Activated B cell treated with CpG ODN at 0.5 μM for 24 hours (primary cell): ENCODE data around the gene PDK2. TPM values are rescaled to one million over a fixed set of nuclear protein-coding genes. Genes with fewer than 3 reads are reported as not detected.

ENCODE experiments used
- ATAC-seq: fragments of 200-7000 bp; cut with Tn5 transposase; one replicate; pipeline ENCODE4 v1.10.0; 2021; ENCODE audit warnings: low read depth, mild to moderate bottlenecking, moderate library complexity
- CTCF ChIA-PET: fragments of 350-600 bp; sonication (Branson Sonifier 250); formaldehyde crosslinking; loops from one replicate; lab custom pipeline; 2021; ENCODE audit warnings: antibody characterized with exemption; lab: Charles Lee
- POLR2A ChIA-PET: fragments of 350-600 bp; sonication (Branson Sonifier 250); formaldehyde crosslinking; loops from one replicate; lab custom pipeline; 2021; ENCODE audit warnings: antibody characterized with exemption; lab: Charles Lee
- DNase-seq: peaks from one replicate; pipeline ENCODE4 v3.0.0; 2022
- H3K27ac Mint-ChIP-seq: one replicate; pipeline ENCODE4 v1.8.0; 2020; ENCODE audit warnings: mixed read lengths
- H3K27me3 Mint-ChIP-seq: one replicate; pipeline ENCODE4 v1.8.0; 2021; ENCODE audit warnings: mixed read lengths
- H3K36me3 Mint-ChIP-seq: one replicate; pipeline ENCODE4 v1.8.0; 2021; ENCODE audit warnings: low read depth, mixed read lengths
- H3K4me1 Mint-ChIP-seq: one replicate; pipeline ENCODE4 v1.8.0; 2021; ENCODE audit warnings: mixed read lengths
- H3K4me3 Mint-ChIP-seq: one replicate; pipeline ENCODE4 v1.8.0; 2020; ENCODE audit warnings: mild to moderate bottlenecking, mixed read lengths
- H3K9me3 Mint-ChIP-seq: one replicate; pipeline ENCODE4 v1.8.0; 2020; ENCODE audit warnings: mixed read lengths
- CTCF ChIP-seq: fragments of 200-600 bp; IDR thresholded peaks from one replicate; pipeline ENCODE4 v1.8.0; 2022; ENCODE audit warnings: antibody characterized with exemption, mild to moderate bottlenecking
- intact Hi-C: fragments of 100-400 bp; cut with micrococcal nuclease; formaldehyde crosslinking; loops from one replicate; pipeline ENCODE4 v1.15.1; 2024
- total RNA-seq: library from RNA; stranded (reverse); gene quantifications from 2 replicates; pipeline ENCODE4 v1.2.3, GENCODE V29; 2022

Gene PDK2
- total RNA-seq, 1 donor from 2014 or later, result 15.9 TPM

GRCh38 chr17:50090971-50091917, 3.9 kb upstream of the PDK2 start:
- ATAC-seq (no peak), DNase-seq (no peak)
- Mint-ChIP-seq H3K27ac (no peak overlapping the region), H3K27me3 (no peaks in the 10 kb centered on the region), H3K36me3 (peaks cover 12% of the 10 kb centered on the region), H3K9me3 (no peaks in the 10 kb centered on the region), H3K4me3 (no peak overlapping the region), H3K4me1 (peaks cover 22% of the 10 kb centered on the region)
- POLR2A ChIA-PET, result no interaction called here
- intact Hi-C loops, result loop anchor here (10.0 kb wide), 1 partner anchor 416 kb away; the partner anchor contains the start of gene SPOP
- CTCF ChIA-PET, result interaction anchor here (1.0 to 1.1 kb wide), 3 partner anchors 78 to 230 kb away, joined by 3 read pairs; no protein-coding TSS in a partner anchor
- TF ChIP-seq CTCF, result no peak

GRCh38 chr17:50091918-50092285, 3.2 kb upstream of the PDK2 start:
- H3K36me3 Mint-ChIP-seq, result peaks cover 12% of the 10 kb centered on the region
- H3K27ac Mint-ChIP-seq, result no peak overlapping the region
- CTCF ChIA-PET, result interaction anchor here (1.0 to 1.5 kb wide), 5 partner anchors 78 to 230 kb away, joined by 3 to 4 read pairs (median 3); no protein-coding TSS in a partner anchor
- H3K9me3 Mint-ChIP-seq, result no peaks in the 10 kb centered on the region
- intact Hi-C loops, result loop anchor here (10.0 kb wide), 1 partner anchor 417 kb away; the partner anchor contains the start of gene SPOP
- POLR2A ChIA-PET, result interaction anchor here (0.6 kb wide), 1 partner anchor 76 kb away, joined by 3 read pairs; no protein-coding TSS in a partner anchor
- no peaks in the 10 kb centered on the region for H3K27me3 Mint-ChIP-seq
- DNase-seq (no peak), ATAC-seq (no peak)
- no peak for TF ChIP-seq CTCF
- H3K4me1 Mint-ChIP-seq, result peaks cover 26% of the 10 kb centered on the region
- H3K4me3 Mint-ChIP-seq, result no peak overlapping the region

GRCh38 chr17:50093246-50093645, 1.9 kb upstream of the PDK2 start:
- POLR2A ChIA-PET, result interaction anchor here (0.9 to 2.8 kb wide), 2 partner anchors 56 to 68 kb away, joined by 6 to 18 read pairs; no protein-coding TSS in a partner anchor

GRCh38 chr17:50093807-50094206, 1.3 kb upstream of the PDK2 start:
- Mint-ChIP-seq H3K4me3 (no peak overlapping the region), H3K4me1 (peaks cover 26% of the 10 kb centered on the region), H3K9me3 (no peaks in the 10 kb centered on the region), H3K27ac (no peak overlapping the region), H3K36me3 (peaks cover 23% of the 10 kb centered on the region), H3K27me3 (no peaks in the 10 kb centered on the region)
- CTCF ChIA-PET, result interaction anchor here (0.6 to 3.1 kb wide), 33 partner anchors 9 to 555 kb away, joined by 3 to 37 read pairs (median 5); partner anchors contain the start of gene ITGA3
- POLR2A ChIA-PET, result interaction anchor here (0.9 to 2.8 kb wide), 7 partner anchors 36 to 107 kb away, joined by 3 to 18 read pairs (median 5); partner anchors contain the start of gene SAMD14
- ATAC-seq (no peak), DNase-seq (no peak)
- intact Hi-C loops, result loop anchor here (1.0 to 10.0 kb wide), 9 partner anchors 23 to 419 kb away; partner anchors contain the start of genes ITGA3 and SPOP
- TF ChIP-seq CTCF, result no peak

More at GRCh38 chr17:50093246-50093645, 1.9 kb upstream of the PDK2 start:
- ATAC-seq (no peak), DNase-seq (no peak)
- Mint-ChIP-seq H3K27ac (no peak overlapping the region), H3K4me1 (peaks cover 26% of the 10 kb centered on the region), H3K9me3 (no peaks in the 10 kb centered on the region), H3K4me3 (no peak overlapping the region), H3K36me3 (peaks cover 17% of the 10 kb centered on the region), H3K27me3 (no peaks in the 10 kb centered on the region)
- CTCF ChIA-PET, result interaction anchor here (0.5 to 3.1 kb wide), 14 partner anchors 11 to 203 kb away, joined by 3 to 37 read pairs (median 9); no protein-coding TSS in a partner anchor
- TF ChIP-seq CTCF, result no peak
- intact Hi-C loops, result loop anchor here (10.0 kb wide), 1 partner anchor 418 kb away; the partner anchor contains the start of gene SPOP
